Activated B cell treated with CpG ODN at 0.5 μM for 24 hours (primary cell): Measurements from ENCODE around the gene RTL10. TPM values are rescaled to one million over a fixed set of nuclear protein-coding genes. Genes with fewer than 3 reads are reported as not detected.

ENCODE experiments used
- ATAC-seq: fragments of 200-7000 bp; cut with Tn5 transposase; one replicate; pipeline ENCODE4 v1.10.0; 2021; ENCODE audit warnings: low read depth, mild to moderate bottlenecking, moderate library complexity
- CTCF ChIA-PET: fragments of 350-600 bp; sonication (Branson Sonifier 250); formaldehyde crosslinking; loops from one replicate; lab custom pipeline; 2021; ENCODE audit warnings: antibody characterized with exemption; lab: Charles Lee
- POLR2A ChIA-PET: fragments of 350-600 bp; sonication (Branson Sonifier 250); formaldehyde crosslinking; loops from one replicate; lab custom pipeline; 2021; ENCODE audit warnings: antibody characterized with exemption; lab: Charles Lee
- DNase-seq: peaks from one replicate; pipeline ENCODE4 v3.0.0; 2022
- H3K27ac Mint-ChIP-seq: one replicate; pipeline ENCODE4 v1.8.0; 2020; ENCODE audit warnings: mixed read lengths
- H3K27me3 Mint-ChIP-seq: one replicate; pipeline ENCODE4 v1.8.0; 2021; ENCODE audit warnings: mixed read lengths
- H3K36me3 Mint-ChIP-seq: one replicate; pipeline ENCODE4 v1.8.0; 2021; ENCODE audit warnings: low read depth, mixed read lengths
- H3K4me1 Mint-ChIP-seq: one replicate; pipeline ENCODE4 v1.8.0; 2021; ENCODE audit warnings: mixed read lengths
- H3K4me3 Mint-ChIP-seq: one replicate; pipeline ENCODE4 v1.8.0; 2020; ENCODE audit warnings: mild to moderate bottlenecking, mixed read lengths
- H3K9me3 Mint-ChIP-seq: one replicate; pipeline ENCODE4 v1.8.0; 2020; ENCODE audit warnings: mixed read lengths
- intact Hi-C: fragments of 100-400 bp; cut with micrococcal nuclease; formaldehyde crosslinking; loops from one replicate; pipeline ENCODE4 v1.15.1; 2024
- total RNA-seq: library from RNA; stranded (reverse); gene quantifications from 2 replicates; pipeline ENCODE4 v1.2.3, GENCODE V29; 2022
- TF ChIP-seq, protein P1 (sequence below): fragments of 200-600 bp; IDR thresholded peaks from one replicate; pipeline ENCODE4 v1.8.0; 2022; ENCODE audit warnings: antibody characterized with exemption, mild to moderate bottlenecking

Gene RTL10
- total RNA-seq, 1 donor from 2014 or later: 12.1 TPM

DNA sequence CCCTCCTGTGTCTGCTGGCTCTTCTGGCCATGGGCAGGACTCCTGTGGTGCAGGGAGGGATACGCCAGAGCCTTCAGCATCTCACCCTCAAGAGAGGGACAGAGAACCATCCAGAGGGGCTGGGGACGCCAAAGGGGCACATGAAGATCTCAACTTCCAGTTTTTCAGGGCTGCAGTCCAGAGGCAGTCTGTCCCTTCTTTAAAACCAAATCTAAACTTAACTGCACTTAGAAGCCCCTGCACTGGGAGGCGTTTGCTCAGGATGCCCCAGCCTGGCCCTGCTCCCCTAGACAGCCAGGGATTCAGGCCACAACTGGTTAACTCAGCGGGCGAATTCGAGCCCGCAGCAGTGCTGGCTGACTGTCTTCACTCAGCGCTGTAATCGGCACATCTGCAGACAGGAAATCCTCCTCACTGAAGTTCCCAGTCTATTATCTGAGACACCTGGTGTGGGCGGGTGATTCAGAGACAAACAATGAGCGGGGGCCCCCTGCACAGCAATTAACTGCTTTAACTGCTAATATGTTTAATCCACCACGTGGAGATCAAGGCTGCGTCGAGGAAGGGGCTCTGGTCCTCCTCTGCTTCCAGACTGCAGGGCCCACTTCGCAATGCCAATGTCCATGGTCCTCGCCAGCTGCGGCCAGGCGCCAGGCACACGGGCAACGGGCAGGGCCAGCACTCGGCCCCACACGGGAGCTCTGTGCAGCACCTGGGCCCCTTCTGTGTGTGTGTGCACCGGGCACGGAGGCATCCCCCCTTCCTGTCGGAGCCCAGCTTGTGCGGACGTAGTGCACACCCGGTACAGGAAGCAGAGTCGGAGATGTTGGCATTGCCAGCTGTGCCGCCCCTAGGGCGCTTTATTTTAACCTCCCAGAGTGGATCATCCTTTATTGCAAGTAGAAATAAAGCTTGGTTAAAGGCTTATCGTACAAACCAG lies 36.9 kb upstream of the RTL10 start:
- no peaks in the 10 kb centered on the region for H3K27me3 Mint-ChIP-seq
- H3K4me3 Mint-ChIP-seq: peak overlapping the region; percentile 78
- POLR2A ChIA-PET: interaction anchor here (0.5 to 1.7 kb wide), 2 partner anchors 36 to 1210 kb away, joined by 6 read pairs; no protein-coding TSS in a partner anchor
- H3K4me1 Mint-ChIP-seq: peaks cover 30% of the 10 kb centered on the region
- DNase-seq: no peak
- TF ChIP-seq, protein P1, sequence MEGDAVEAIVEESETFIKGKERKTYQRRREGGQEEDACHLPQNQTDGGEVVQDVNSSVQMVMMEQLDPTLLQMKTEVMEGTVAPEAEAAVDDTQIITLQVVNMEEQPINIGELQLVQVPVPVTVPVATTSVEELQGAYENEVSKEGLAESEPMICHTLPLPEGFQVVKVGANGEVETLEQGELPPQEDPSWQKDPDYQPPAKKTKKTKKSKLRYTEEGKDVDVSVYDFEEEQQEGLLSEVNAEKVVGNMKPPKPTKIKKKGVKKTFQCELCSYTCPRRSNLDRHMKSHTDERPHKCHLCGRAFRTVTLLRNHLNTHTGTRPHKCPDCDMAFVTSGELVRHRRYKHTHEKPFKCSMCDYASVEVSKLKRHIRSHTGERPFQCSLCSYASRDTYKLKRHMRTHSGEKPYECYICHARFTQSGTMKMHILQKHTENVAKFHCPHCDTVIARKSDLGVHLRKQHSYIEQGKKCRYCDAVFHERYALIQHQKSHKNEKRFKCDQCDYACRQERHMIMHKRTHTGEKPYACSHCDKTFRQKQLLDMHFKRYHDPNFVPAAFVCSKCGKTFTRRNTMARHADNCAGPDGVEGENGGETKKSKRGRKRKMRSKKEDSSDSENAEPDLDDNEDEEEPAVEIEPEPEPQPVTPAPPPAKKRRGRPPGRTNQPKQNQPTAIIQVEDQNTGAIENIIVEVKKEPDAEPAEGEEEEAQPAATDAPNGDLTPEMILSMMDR: no peak
- peaks cover 9% of the 10 kb centered on the region for H3K36me3 Mint-ChIP-seq
- intact Hi-C loops: loop anchor here (2.0 kb wide), 1 partner anchor 37 kb away; the partner anchor contains the start of genes GNB1L and RTL10
- peak; percentile 78 for ATAC-seq
- no peaks in the 10 kb centered on the region for H3K9me3 Mint-ChIP-seq
- H3K27ac Mint-ChIP-seq: peak overlapping the region; percentile 81
- CTCF ChIA-PET: interaction anchor here (0.9 to 2.1 kb wide), 3 partner anchors 18 to 161 kb away, joined by 3 to 5 read pairs (median 4); no protein-coding TSS in a partner anchor

DNA sequence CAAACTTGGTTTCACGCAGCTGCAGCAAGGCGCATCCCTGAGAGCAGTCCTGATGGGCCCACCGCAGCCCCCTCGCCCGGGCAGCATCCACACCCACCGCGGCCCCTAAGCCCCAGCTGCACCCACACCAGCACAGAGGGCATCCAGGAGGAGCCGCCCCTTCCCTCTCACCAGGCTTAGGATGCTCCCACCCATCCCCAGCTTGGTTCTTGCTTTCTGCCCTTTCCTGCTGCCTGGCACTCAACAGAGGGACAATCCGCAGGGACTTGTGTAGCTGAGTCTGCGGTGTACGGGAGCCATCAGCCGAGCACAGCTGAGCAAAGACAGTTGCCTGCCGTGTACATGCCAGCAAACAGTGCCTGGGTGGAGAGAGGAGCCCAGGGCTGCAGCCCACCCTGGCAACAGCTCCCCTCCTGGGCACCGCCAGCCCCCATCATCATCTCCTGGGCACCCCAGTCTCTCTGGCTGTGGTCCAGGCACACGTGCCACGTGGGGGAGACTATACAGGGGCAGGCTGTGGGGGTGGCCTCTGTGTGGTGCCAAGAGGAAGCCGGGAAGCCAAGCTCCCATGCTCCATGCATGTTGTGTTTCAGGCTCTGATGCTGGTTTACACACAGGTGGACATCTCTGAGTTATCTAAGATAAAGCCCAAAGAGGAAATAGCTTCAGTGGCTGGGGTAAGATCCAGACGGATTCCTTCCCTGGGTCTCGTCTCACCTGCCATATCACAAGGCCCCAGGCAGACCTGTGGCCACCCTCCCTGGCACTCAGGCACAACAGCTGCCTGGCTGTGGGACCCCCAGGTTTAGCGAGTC lies 36.0 kb upstream of the RTL10 start:
- Mint-ChIP-seq H3K27ac (no peak overlapping the region), H3K36me3 (peaks cover 9% of the 10 kb centered on the region), H3K4me1 (peaks cover 38% of the 10 kb centered on the region), H3K9me3 (no peaks in the 10 kb centered on the region), H3K27me3 (no peaks in the 10 kb centered on the region), H3K4me3 (no peak overlapping the region)
- ChIA-PET POLR2A (interaction anchor here (1.7 kb wide), 1 partner anchor 35 kb away, joined by 6 read pairs; no protein-coding TSS in a partner anchor), CTCF (interaction anchor here (0.8 to 2.1 kb wide), 2 partner anchors 19 to 160 kb away, joined by 3 to 5 read pairs; no protein-coding TSS in a partner anchor)
- DNase-seq: no peak
- no peak for ATAC-seq
- intact Hi-C loops: loop anchor here (2.0 kb wide), 1 partner anchor 36 kb away; the partner anchor contains the start of genes GNB1L and RTL10
- TF ChIP-seq, protein P1: no peak

DNA sequence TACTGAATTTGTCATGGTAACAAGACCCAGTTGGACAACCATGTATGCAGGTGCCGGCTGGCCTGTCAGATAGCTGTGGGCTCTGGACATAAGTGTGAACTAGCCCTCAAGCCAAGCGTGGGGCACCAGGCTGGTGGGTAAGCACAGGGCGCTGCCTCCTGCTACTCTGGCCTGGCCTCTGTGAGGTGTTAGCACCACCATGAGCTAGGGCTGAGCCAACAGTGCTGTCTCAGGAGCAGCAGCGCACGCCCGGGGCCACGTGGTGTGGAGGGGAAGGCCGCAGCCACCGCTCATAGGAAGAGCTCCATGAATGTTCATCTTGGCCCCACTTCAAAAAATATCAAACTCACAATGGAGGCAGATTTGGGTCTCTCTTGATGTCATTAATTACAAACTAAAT lies 35.3 kb upstream of the RTL10 start:
- H3K36me3 Mint-ChIP-seq: peaks cover 5% of the 10 kb centered on the region
- TF ChIP-seq, protein P1: no peak
- intact Hi-C loops: loop anchor here (2.0 kb wide), 1 partner anchor 35 kb away; the partner anchor contains the start of genes GNB1L and RTL10
- H3K4me3 Mint-ChIP-seq: no peak overlapping the region
- POLR2A ChIA-PET: no interaction called here
- no peak overlapping the region for H3K27ac Mint-ChIP-seq
- H3K4me1 Mint-ChIP-seq: peaks cover 41% of the 10 kb centered on the region
- DNase-seq (no peak), ATAC-seq (no peak)
- H3K9me3 Mint-ChIP-seq: no peaks in the 10 kb centered on the region
- CTCF ChIA-PET: interaction anchor here (0.8 to 2.1 kb wide), 3 partner anchors 20 to 160 kb away, joined by 3 to 5 read pairs (median 4); no protein-coding TSS in a partner anchor
- no peaks in the 10 kb centered on the region for H3K27me3 Mint-ChIP-seq

DNA sequence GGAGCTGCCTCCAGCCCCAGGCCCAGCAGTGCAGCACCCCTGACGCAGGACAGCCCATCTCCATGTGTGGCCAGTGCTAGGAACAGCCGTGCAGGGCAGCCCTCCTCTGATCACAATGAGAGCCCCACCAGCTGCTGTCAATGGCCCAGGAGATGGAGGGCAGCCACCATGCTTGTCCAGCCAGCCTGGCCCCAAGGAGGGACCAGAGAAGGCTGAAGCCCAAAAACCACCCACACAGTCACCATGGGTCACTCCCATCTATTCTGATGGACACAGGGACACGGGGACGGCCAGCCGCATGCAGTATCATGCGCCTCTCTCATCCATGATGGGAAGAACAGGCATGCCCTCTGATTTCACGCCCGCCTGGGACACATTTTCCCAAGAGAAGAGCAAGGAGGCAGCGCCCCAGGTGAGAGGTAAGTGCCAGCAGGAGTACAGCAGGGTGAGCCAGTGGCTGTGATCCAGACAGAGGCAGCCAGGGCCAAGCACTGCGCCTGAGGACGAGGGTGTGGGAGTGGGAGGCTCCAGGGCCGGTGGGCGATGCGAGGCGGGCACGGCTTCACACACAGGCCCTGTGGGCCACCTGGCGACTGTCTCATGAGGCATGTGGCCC lies 33.6 kb upstream of the RTL10 start:
- TF ChIP-seq, protein P1: no peak
- H3K27ac Mint-ChIP-seq: no peak overlapping the region
- no peaks in the 10 kb centered on the region for H3K9me3 Mint-ChIP-seq
- no peak for ATAC-seq
- no peak for DNase-seq
- peaks cover 41% of the 10 kb centered on the region for H3K4me1 Mint-ChIP-seq
- ChIA-PET POLR2A (no interaction called here), CTCF (interaction anchor here (1.0 to 1.4 kb wide), 2 partner anchors 22 kb away, joined by 3 to 4 read pairs; no protein-coding TSS in a partner anchor)
- intact Hi-C loops: no loop called here
- no peaks in the 10 kb centered on the region for H3K36me3 Mint-ChIP-seq
- no peak overlapping the region for H3K4me3 Mint-ChIP-seq
- H3K27me3 Mint-ChIP-seq: no peaks in the 10 kb centered on the region
